GM23338 (cell line): ENCODE results near the gene PPP2R1B. TPM values are rescaled to one million over a fixed set of nuclear protein-coding genes. Genes with fewer than 3 reads are reported as not detected.

Experiments
- ATAC-seq: fragments of 200-7000 bp; cut with Tn5 transposase; 3 replicates; pipeline ENCODE4 v1.9.1; 2020
- DNase-seq: peaks from one replicate; pipeline ENCODE4 v3.0.0-alpha.2; 2015; ENCODE audit warnings: low spot score
- H2AFZ ChIP-seq: fragments of 200-600 bp; sonication (generic); 2 replicates; pipeline ENCODE4 v1.8.0; 2016; ENCODE audit warnings: antibody characterized with exemption, mild to moderate bottlenecking, moderate library complexity
- H3F3A ChIP-seq: fragments of 200-600 bp; sonication (generic); replicated peaks from 2 replicates; pipeline ENCODE4 v1.8.0; 2017; ENCODE audit warnings: antibody characterized with exemption, mixed run types, low read depth
- H3K27ac ChIP-seq: fragments of 200-600 bp; sonication (generic); 2 replicates; pipeline ENCODE4 v1.6.1; 2016; ENCODE audit warnings: low read depth
- H3K27me3 ChIP-seq: fragments of 200-600 bp; sonication (generic); 2 replicates; pipeline ENCODE4 v1.8.0; 2016; ENCODE audit warnings: mild to moderate bottlenecking, mixed run types, moderate library complexity; ENCODE audit not compliant: insufficient read depth
- H3K36me3 ChIP-seq: fragments of 200-600 bp; sonication (generic); 2 replicates; pipeline ENCODE4 v1.8.0; 2016; ENCODE audit warnings: mild to moderate bottlenecking; ENCODE audit not compliant: insufficient read depth
- H3K4me1 ChIP-seq: fragments of 200-600 bp; sonication (generic); 2 replicates; pipeline ENCODE4 v1.8.0; 2016; ENCODE audit warnings: mild to moderate bottlenecking, moderate library complexity; ENCODE audit not compliant: insufficient read depth
- H3K4me2 ChIP-seq: fragments of 200-600 bp; sonication (generic); 2 replicates; pipeline ENCODE4 v1.7.1; 2017; ENCODE audit warnings: mixed run types
- H3K4me3 ChIP-seq: fragments of 200-600 bp; sonication (generic); 2 replicates; pipeline ENCODE4 v1.6.1; 2016; ENCODE audit warnings: mixed run types
- H3K79me2 ChIP-seq: fragments of 200-600 bp; sonication (generic); replicated peaks from 2 replicates; pipeline ENCODE4 v1.8.0; 2017; ENCODE audit warnings: mild to moderate bottlenecking; ENCODE audit not compliant: insufficient read depth
- H3K9me2 ChIP-seq: fragments of 200-600 bp; sonication (generic); 2 replicates; pipeline ENCODE4 v1.8.0; 2017; ENCODE audit not compliant: insufficient read depth
- H4K20me1 ChIP-seq: fragments of 200-600 bp; sonication (generic); replicated peaks from 2 replicates; pipeline ENCODE4 v1.8.0; 2017; ENCODE audit warnings: mild to moderate bottlenecking; ENCODE audit not compliant: insufficient read depth
- H3K27ac Mint-ChIP-seq: 2 replicates; pipeline ENCODE4 v1.8.0; 2020; ENCODE audit warnings: inconsistent platforms, mild to moderate bottlenecking, moderate library complexity, mixed read lengths
- H3K27me3 Mint-ChIP-seq: 3 replicates; pipeline ENCODE4 v1.8.0; 2022; ENCODE audit warnings: low read depth, mild to moderate bottlenecking, moderate library complexity, mixed read lengths, inconsistent platforms; ENCODE audit not compliant: insufficient read depth, poor library complexity
- H3K36me3 Mint-ChIP-seq: 3 replicates; pipeline ENCODE4 v1.8.0; 2021; ENCODE audit warnings: low read depth, mild to moderate bottlenecking, inconsistent platforms, moderate library complexity, mixed read lengths
- H3K4me1 Mint-ChIP-seq: 3 replicates; pipeline ENCODE4 v1.8.0; 2020; ENCODE audit warnings: mild to moderate bottlenecking, inconsistent platforms, mixed read lengths
- H3K4me3 Mint-ChIP-seq: 3 replicates; pipeline ENCODE4 v1.8.0; 2021; ENCODE audit warnings: moderate library complexity, mild to moderate bottlenecking, inconsistent platforms, mixed read lengths
- H3K9me3 Mint-ChIP-seq: 3 replicates; pipeline ENCODE4 v1.8.0; 2020; ENCODE audit warnings: moderate library complexity, mild to moderate bottlenecking, inconsistent platforms, mixed read lengths
- CREB1 ChIP-seq: fragments of 250-450 bp; sonication (Bioruptor Pico); IDR thresholded peaks from 2 replicates; pipeline ENCODE4 v1.5.0; 2020; ENCODE audit warnings: low read depth, mild to moderate bottlenecking, moderate library complexity
- EZH2 ChIP-seq: fragments of 200-600 bp; sonication (generic); IDR thresholded peaks from one replicate; pipeline ENCODE4 v1.8.0; 2017; ENCODE audit warnings: antibody characterized with exemption, mild to moderate bottlenecking, low read depth; ENCODE audit not compliant: unreplicated experiment
- EZH2phosphoT487 ChIP-seq: fragments of 200-600 bp; sonication (generic); IDR thresholded peaks from one replicate; pipeline ENCODE4 v1.8.1; 2018; ENCODE audit warnings: antibody characterized with exemption; ENCODE audit not compliant: unreplicated experiment
- JUNB ChIP-seq: IDR thresholded peaks from one replicate; pipeline ENCODE4 v1.6.1; 2016; ENCODE audit warnings: antibody characterized with exemption; ENCODE audit not compliant: unreplicated experiment
- NANOG ChIP-seq: IDR thresholded peaks from 2 replicates; pipeline ENCODE4 v1.6.1; 2016; ENCODE audit warnings: antibody characterized with exemption, borderline replicate concordance
- POLR2AphosphoS5 ChIP-seq: IDR thresholded peaks from 2 replicates; pipeline ENCODE4 v1.6.1; 2016; ENCODE audit warnings: antibody characterized with exemption, low read depth
- REST ChIP-seq: IDR thresholded peaks from one replicate; pipeline ENCODE4 v1.6.1; 2018; ENCODE audit warnings: antibody characterized with exemption; ENCODE audit not compliant: unreplicated experiment
- STAT1 ChIP-seq: IDR thresholded peaks from one replicate; pipeline ENCODE4 v1.6.1; 2016; ENCODE audit warnings: antibody characterized with exemption; ENCODE audit not compliant: unreplicated experiment
- polyA plus RNA-seq: library from polyadenylated mRNA; unstranded; fragments of >200 nt; fragmentation: Nextera tagmentation; extraction: Ambion mirVana; gene quantifications from 2 replicates; pipeline ENCODE4 v1.2.1, GENCODE V29; 2016
- total RNA-seq: library from RNA; depleted of rRNA; stranded (reverse); fragments of >200 nt; shearing (Covaris generic); gene quantifications from 2 replicates; pipeline ENCODE4 v1.2.3, GENCODE V29; 2014
- TF ChIP-seq, protein P1 (sequence below): fragments of 250-450 bp; sonication (Bioruptor Pico); IDR thresholded peaks from 2 replicates; pipeline ENCODE4 v1.5.0; 2020; ENCODE audit warnings: mild to moderate bottlenecking, moderate library complexity
- TF ChIP-seq, protein P2 (sequence below): IDR thresholded peaks from 2 replicates; pipeline ENCODE4 v1.6.1; 2016; ENCODE audit warnings: antibody characterized with exemption

Gene PPP2R1B
- total and polyA plus RNA-seq, 2 experiments from 2014 or later, result 18.5 to 82.0 TPM

DNA sequence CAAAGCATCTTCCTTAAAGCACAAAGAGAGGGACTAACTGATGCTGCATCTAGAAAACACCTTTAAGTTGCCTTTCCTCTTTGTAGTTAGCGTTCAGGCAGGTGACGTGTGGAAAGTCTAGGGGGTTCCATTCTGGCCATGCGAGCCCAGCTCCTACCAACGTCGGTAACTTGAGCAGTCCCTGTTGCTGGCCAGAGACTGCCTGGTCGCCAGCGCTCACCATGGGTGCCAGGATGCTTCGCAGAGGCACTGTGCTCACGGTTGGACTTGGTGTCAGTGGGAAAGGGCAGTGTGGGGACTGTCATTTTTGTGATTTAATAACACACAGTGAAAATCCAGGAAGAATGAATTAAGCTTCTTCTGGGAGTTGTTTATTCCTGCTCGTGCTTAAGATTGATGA lies 40.6 kb downstream of the PPP2R1B start:
- H2AFZ ChIP-seq, result no peak overlapping the region
- H3K4me3 ChIP-seq, result no peak overlapping the region
- H3K36me3 ChIP-seq, result 0 out of 2 replicates have a peak, but pooled peaks cover 3% of the 10 kb centered on the region
- H4K20me1 ChIP-seq, result peaks cover 6% of the 10 kb centered on the region; the same call in 1 of the 2 replicates
- TF ChIP-seq, protein P1, sequence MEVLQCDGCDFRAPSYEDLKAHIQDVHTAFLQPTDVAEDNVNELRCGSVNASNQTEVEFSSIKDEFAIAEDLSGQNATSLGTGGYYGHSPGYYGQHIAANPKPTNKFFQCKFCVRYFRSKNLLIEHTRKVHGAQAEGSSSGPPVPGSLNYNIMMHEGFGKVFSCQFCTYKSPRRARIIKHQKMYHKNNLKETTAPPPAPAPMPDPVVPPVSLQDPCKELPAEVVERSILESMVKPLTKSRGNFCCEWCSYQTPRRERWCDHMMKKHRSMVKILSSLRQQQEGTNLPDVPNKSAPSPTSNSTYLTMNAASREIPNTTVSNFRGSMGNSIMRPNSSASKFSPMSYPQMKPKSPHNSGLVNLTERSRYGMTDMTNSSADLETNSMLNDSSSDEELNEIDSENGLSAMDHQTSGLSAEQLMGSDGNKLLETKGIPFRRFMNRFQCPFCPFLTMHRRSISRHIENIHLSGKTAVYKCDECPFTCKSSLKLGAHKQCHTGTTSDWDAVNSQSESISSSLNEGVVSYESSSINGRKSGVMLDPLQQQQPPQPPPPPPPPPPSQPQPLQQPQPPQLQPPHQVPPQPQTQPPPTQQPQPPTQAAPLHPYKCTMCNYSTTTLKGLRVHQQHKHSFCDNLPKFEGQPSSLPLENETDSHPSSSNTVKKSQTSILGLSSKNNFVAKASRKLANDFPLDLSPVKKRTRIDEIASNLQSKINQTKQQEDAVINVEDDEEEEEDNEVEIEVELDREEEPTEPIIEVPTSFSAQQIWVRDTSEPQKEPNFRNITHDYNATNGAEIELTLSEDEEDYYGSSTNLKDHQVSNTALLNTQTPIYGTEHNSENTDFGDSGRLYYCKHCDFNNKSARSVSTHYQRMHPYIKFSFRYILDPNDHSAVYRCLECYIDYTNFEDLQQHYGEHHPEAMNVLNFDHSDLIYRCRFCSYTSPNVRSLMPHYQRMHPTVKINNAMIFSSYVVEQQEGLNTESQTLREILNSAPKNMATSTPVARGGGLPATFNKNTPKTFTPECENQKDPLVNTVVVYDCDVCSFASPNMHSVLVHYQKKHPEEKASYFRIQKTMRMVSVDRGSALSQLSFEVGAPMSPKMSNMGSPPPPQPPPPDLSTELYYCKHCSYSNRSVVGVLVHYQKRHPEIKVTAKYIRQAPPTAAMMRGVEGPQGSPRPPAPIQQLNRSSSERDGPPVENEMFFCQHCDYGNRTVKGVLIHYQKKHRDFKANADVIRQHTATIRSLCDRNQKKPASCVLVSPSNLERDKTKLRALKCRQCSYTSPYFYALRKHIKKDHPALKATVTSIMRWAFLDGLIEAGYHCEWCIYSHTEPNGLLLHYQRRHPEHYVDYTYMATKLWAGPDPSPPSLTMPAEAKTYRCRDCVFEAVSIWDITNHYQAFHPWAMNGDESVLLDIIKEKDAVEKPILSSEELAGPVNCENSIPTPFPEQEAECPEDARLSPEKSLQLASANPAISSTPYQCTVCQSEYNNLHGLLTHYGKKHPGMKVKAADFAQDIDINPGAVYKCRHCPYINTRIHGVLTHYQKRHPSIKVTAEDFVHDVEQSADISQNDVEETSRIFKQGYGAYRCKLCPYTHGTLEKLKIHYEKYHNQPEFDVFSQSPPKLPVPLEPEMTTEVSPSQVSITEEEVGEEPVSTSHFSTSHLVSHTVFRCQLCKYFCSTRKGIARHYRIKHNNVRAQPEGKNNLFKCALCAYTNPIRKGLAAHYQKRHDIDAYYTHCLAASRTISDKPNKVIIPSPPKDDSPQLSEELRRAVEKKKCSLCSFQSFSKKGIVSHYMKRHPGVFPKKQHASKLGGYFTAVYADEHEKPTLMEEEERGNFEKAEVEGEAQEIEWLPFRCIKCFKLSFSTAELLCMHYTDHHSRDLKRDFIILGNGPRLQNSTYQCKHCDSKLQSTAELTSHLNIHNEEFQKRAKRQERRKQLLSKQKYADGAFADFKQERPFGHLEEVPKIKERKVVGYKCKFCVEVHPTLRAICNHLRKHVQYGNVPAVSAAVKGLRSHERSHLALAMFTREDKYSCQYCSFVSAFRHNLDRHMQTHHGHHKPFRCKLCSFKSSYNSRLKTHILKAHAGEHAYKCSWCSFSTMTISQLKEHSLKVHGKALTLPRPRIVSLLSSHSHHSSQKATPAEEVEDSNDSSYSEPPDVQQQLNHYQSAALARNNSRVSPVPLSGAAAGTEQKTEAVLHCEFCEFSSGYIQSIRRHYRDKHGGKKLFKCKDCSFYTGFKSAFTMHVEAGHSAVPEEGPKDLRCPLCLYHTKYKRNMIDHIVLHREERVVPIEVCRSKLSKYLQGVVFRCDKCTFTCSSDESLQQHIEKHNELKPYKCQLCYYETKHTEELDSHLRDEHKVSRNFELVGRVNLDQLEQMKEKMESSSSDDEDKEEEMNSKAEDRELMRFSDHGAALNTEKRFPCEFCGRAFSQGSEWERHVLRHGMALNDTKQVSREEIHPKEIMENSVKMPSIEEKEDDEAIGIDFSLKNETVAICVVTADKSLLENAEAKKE (CRISPR knock-in tag), result no peak
- no peak for TF ChIP-seq STAT1
- H3K4me1 ChIP-seq, result peaks cover 7% of the 10 kb centered on the region
- H3K4me2 ChIP-seq, result no peak overlapping the region
- Mint-ChIP-seq H3K27ac (no peak overlapping the region), H3K4me1 (peaks cover 17% of the 10 kb centered on the region), H3K27me3 (peaks cover 8% of the 10 kb centered on the region), H3K36me3 (peaks cover 34% of the 10 kb centered on the region), H3K4me3 (no peak overlapping the region), H3K9me3 (no peaks in the 10 kb centered on the region)
- no peak overlapping the region for H3K27ac ChIP-seq
- H3F3A ChIP-seq, result no peaks in the 10 kb centered on the region
- DNase-seq (no peak), ATAC-seq (no peak)
- H3K9me2 ChIP-seq, result no peaks in the 10 kb centered on the region
- no peaks in the 10 kb centered on the region for H3K27me3 ChIP-seq
- H3K79me2 ChIP-seq, result no peaks in the 10 kb centered on the region

DNA sequence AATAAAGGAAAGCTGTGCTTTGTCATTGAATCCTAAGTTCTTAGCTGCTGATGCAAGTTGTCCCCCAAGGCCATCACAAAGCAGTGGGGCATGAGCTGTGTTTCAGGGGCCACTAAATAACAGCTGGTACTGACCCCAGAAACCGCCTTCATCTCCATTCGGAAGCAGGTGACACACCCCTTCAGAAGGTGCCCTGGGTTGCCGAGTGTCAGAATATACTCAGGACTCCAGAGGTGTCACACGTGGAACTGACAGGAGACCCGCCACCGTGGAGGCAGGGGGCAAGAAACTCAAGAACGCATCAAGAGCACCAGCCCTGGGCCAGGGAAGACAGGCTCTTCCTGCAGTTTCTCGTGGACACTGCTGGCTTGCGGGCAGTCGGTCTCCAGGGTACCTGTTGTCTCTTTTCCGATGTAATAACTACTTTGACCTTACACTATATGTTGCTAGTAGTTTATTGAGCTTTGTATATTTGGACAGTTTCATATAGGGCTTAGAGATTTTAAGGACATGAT lies 41.5 kb downstream of the PPP2R1B start:
- no peaks in the 10 kb centered on the region for H3K9me3 Mint-ChIP-seq
- Histone ChIP-seq H3F3A (no peaks in the 10 kb centered on the region), H3K4me1 (peaks cover 7% of the 10 kb centered on the region), H3K9me2 (no peaks in the 10 kb centered on the region), H3K27me3 (no peaks in the 10 kb centered on the region), H3K27ac (0 out of 2 replicates have a peak overlapping the region, but pooled peaks have one; percentile 50), H2AFZ (no peak overlapping the region), H3K4me2 (no peak overlapping the region), H3K4me3 (no peak overlapping the region), H3K36me3 (0 out of 2 replicates have a peak, but pooled peaks cover 3% of the 10 kb centered on the region), H3K79me2 (no peaks in the 10 kb centered on the region), H4K20me1 (peaks cover 7% of the 10 kb centered on the region; the same call in 1 of the 2 replicates)
- H3K4me1 Mint-ChIP-seq, result peaks cover 15% of the 10 kb centered on the region
- TF ChIP-seq STAT1 (no peak), JUNB (no peak), EZH2 (no peak), NANOG (no peak), REST (no peak), CREB1 (CRISPR knock-in tag) (no peak), POLR2AphosphoS5 (no peak), EZH2phosphoT487 (no peak)
- TF ChIP-seq, protein P2, sequence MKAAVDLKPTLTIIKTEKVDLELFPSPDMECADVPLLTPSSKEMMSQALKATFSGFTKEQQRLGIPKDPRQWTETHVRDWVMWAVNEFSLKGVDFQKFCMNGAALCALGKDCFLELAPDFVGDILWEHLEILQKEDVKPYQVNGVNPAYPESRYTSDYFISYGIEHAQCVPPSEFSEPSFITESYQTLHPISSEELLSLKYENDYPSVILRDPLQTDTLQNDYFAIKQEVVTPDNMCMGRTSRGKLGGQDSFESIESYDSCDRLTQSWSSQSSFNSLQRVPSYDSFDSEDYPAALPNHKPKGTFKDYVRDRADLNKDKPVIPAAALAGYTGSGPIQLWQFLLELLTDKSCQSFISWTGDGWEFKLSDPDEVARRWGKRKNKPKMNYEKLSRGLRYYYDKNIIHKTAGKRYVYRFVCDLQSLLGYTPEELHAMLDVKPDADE, result no peak
- DNase-seq (no peak), ATAC-seq (no peak)
- H3K27me3 Mint-ChIP-seq, result peaks cover 8% of the 10 kb centered on the region
- no peak overlapping the region for H3K4me3 Mint-ChIP-seq
- no peak overlapping the region for H3K27ac Mint-ChIP-seq
- peaks cover 36% of the 10 kb centered on the region for H3K36me3 Mint-ChIP-seq
